CD4-positive, alpha-beta T cell treated with Interleukin-4 for 4 hours (primary cell): ENCODE results near the gene SLC6A8.

ENCODE experiments used
- DNase-seq: peaks from one replicate; pipeline ENCODE4 v3.0.0-alpha.2; 2020

The SLC6A8 gene

GRCh38 chrX:153687121-153688039 is at the start of gene SLC6A8:
Gene SLC6A8, plus strand, starts transcription at chrX:153687926. Its CDS starts 649 bp downstream, at chrX:153688575.
- DNase-seq: peak; percentile 15

GRCh38 chrX:153638041-153638371 is 49.7 kb upstream of the SLC6A8 start:
- DNase-seq: no peak

GRCh38 chrX:153638436-153639176 is 49.1 kb upstream of the SLC6A8 start:
- DNase-seq: no peak

- no peak for DNase-seq
Measured at GRCh38 chrX:153639177-153640044, 48.3 kb upstream of the SLC6A8 start.

- no peak for DNase-seq
Measured at GRCh38 chrX:153640045-153640686, 47.6 kb upstream of the SLC6A8 start.

- DNase-seq: no peak
Measured at GRCh38 chrX:153640736-153641575, 46.8 kb upstream of the SLC6A8 start.

- DNase-seq: no peak
Measured at GRCh38 chrX:153641627-153642026, 46.1 kb upstream of the SLC6A8 start.

GRCh38 chrX:153642051-153642654 is 45.6 kb upstream of the SLC6A8 start:
- no peak for DNase-seq

- no peak for DNase-seq
Measured at GRCh38 chrX:153642655-153643430, 44.9 kb upstream of the SLC6A8 start.

GRCh38 chrX:153643431-153644351 is 44.0 kb upstream of the SLC6A8 start:
- no peak for DNase-seq

GRCh38 chrX:153644356-153645125 is 43.2 kb upstream of the SLC6A8 start:
- DNase-seq: no peak

GRCh38 chrX:153645151-153645550 is 42.6 kb upstream of the SLC6A8 start:
- no peak for DNase-seq

- no peak for DNase-seq
Measured at GRCh38 chrX:153645921-153646488, 41.7 kb upstream of the SLC6A8 start.

GRCh38 chrX:153646620-153647373 is 40.9 kb upstream of the SLC6A8 start, which contains the start of gene DUSP9:
Gene DUSP9, plus strand, starts transcription at chrX:153647203. Its CDS starts 751 bp downstream, at chrX:153647954.
- DNase-seq: no peak

- DNase-seq: no peak
Measured at GRCh38 chrX:153647461-153648357, 40.0 kb upstream of the SLC6A8 start.
